ENCODE data around the gene NCDN.

- TF ChIP-seq, protein P1, sequence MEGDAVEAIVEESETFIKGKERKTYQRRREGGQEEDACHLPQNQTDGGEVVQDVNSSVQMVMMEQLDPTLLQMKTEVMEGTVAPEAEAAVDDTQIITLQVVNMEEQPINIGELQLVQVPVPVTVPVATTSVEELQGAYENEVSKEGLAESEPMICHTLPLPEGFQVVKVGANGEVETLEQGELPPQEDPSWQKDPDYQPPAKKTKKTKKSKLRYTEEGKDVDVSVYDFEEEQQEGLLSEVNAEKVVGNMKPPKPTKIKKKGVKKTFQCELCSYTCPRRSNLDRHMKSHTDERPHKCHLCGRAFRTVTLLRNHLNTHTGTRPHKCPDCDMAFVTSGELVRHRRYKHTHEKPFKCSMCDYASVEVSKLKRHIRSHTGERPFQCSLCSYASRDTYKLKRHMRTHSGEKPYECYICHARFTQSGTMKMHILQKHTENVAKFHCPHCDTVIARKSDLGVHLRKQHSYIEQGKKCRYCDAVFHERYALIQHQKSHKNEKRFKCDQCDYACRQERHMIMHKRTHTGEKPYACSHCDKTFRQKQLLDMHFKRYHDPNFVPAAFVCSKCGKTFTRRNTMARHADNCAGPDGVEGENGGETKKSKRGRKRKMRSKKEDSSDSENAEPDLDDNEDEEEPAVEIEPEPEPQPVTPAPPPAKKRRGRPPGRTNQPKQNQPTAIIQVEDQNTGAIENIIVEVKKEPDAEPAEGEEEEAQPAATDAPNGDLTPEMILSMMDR (conservative IDR thresholded peaks at IDR 0.05; ENCODE audit: low read length) = no peak
- no peak for TF ChIP-seq EZH2phosphoT487 (IDR thresholded peaks at IDR 0.05; ENCODE audit: borderline replicate concordance, low read depth, low read length)
Observed at GRCh38 chr1:35575416-35575958, 17.9 kb downstream of the NCDN start.

All from OCI-LY7 (cell line).